OCI-LY3 (cell line): Measurements from ENCODE around the gene DSN1.

ENCODE experiments used
- H2AFZ ChIP-seq: fragments of 200-600, 300-600 bp; shearing (Covaris generic); 2 replicates; pipeline ENCODE4 v1.6.0; 2014; ENCODE audit warnings: antibody characterized with exemption, low read depth, low read length
- H3K27ac ChIP-seq: fragments of 200-600, 300-600 bp; sonication (generic); 2 replicates; pipeline ENCODE4 v1.5.1; 2014; ENCODE audit warnings: mild to moderate bottlenecking, low read length, moderate library complexity, mixed read lengths
- H3K27me3 ChIP-seq: fragments of 200-600, 300-600 bp; sonication (generic); 2 replicates; pipeline ENCODE4 v1.6.1; 2014; ENCODE audit warnings: low read depth, low read length, mixed read lengths
- H3K36me3 ChIP-seq: fragments of 200-600, 300-600 bp; sonication (generic); replicated peaks from 2 replicates; pipeline ENCODE3; 2014; ENCODE audit warnings: low read depth, low read length, mixed read lengths
- H3K4me1 ChIP-seq: fragments of 300-600, 200-600 bp; sonication (generic); 2 replicates; pipeline ENCODE4 v1.6.1; 2014; ENCODE audit warnings: low read length, mixed read lengths
- H3K4me2 ChIP-seq: fragments of 200-600, 300-600 bp; sonication (generic); 2 replicates; pipeline ENCODE4 v1.6.1; 2014; ENCODE audit warnings: low read length, mixed read lengths
- H3K4me3 ChIP-seq: fragments of 300-600, 200-600 bp; sonication (generic); 2 replicates; pipeline ENCODE4 v1.5.1; 2014; ENCODE audit warnings: antibody characterized with exemption, mild to moderate bottlenecking, low read length, moderate library complexity
- H3K79me2 ChIP-seq: fragments of 300-600, 200-600 bp; shearing (Covaris generic); 2 replicates; pipeline ENCODE4 v1.6.1; 2014; ENCODE audit warnings: mild to moderate bottlenecking, low read length, mixed read lengths
- H3K9ac ChIP-seq: fragments of 300-600, 200-600 bp; shearing (Covaris generic); 2 replicates; pipeline ENCODE4 v1.6.0; 2014; ENCODE audit warnings: mild to moderate bottlenecking, low read length, moderate library complexity
- H3K9me3 ChIP-seq: fragments of 200-600, 300-600 bp; shearing (Covaris generic); 2 replicates; pipeline ENCODE4 v1.6.1; 2014; ENCODE audit warnings: low read length, mixed read lengths; ENCODE audit not compliant: insufficient read depth
- H4K20me1 ChIP-seq: fragments of 200-600, 300-600 bp; sonication (generic); 2 replicates; pipeline ENCODE4 v1.6.1; 2016; ENCODE audit warnings: low read length, mixed read lengths; ENCODE audit not compliant: insufficient read depth
- CTCF ChIP-seq: fragments of 200-600, 300-600 bp; sonication (generic); IDR thresholded peaks from 2 replicates; pipeline ENCODE4 v1.5.1; 2014; ENCODE audit warnings: antibody characterized with exemption, low read length, low read depth
- EZH2phosphoT487 ChIP-seq: fragments of 200-600 bp; shearing (Covaris generic); IDR thresholded peaks from 2 replicates; pipeline ENCODE4 v1.6.1; 2018; ENCODE audit warnings: antibody characterized with exemption, mixed run types, low read depth

DSN1 gene

GRCh38 chr20:36778831-36779655, 5.5 kb upstream of the DSN1 start:
- no peak overlapping the region for H3K9ac ChIP-seq
- H3K4me3 ChIP-seq = no peak overlapping the region
- no peaks in the 10 kb centered on the region for H3K27me3 ChIP-seq
- no peak overlapping the region for H3K4me2 ChIP-seq
- H3K79me2 ChIP-seq = no peaks in the 10 kb centered on the region
- H2AFZ ChIP-seq = no peak overlapping the region
- H4K20me1 ChIP-seq = no peaks in the 10 kb centered on the region
- H3K27ac ChIP-seq = no peak overlapping the region
- peaks cover 6% of the 10 kb centered on the region; the same call in 1 of the 2 replicates for H3K4me1 ChIP-seq
- H3K9me3 ChIP-seq = no peaks in the 10 kb centered on the region
- TF ChIP-seq CTCF (no peak), EZH2phosphoT487 (no peak)
- H3K36me3 ChIP-seq = no peaks in the 10 kb centered on the region

GRCh38 chr20:36777576-36777975, 4.0 kb upstream of the DSN1 start:
- Histone ChIP-seq H3K4me1 (peaks cover 9% of the 10 kb centered on the region), H3K27me3 (no peaks in the 10 kb centered on the region), H3K9me3 (no peaks in the 10 kb centered on the region), H2AFZ (no peak overlapping the region), H3K9ac (no peak overlapping the region), H3K36me3 (no peaks in the 10 kb centered on the region), H4K20me1 (no peaks in the 10 kb centered on the region), H3K4me3 (no peak overlapping the region), H3K27ac (no peak overlapping the region), H3K79me2 (peaks cover 8% of the 10 kb centered on the region), H3K4me2 (no peak overlapping the region)
- TF ChIP-seq EZH2phosphoT487 (no peak), CTCF (no peak)

GRCh38 chr20:36777167-36777566, 3.6 kb upstream of the DSN1 start:
- no peak overlapping the region for H3K4me3 ChIP-seq

More at GRCh38 chr20:36777167-36777566, 3.6 kb upstream of the DSN1 start:
- no peak overlapping the region for H3K4me2 ChIP-seq
- H3K9ac ChIP-seq = no peak overlapping the region
- no peak overlapping the region for H2AFZ ChIP-seq
- TF ChIP-seq CTCF (no peak), EZH2phosphoT487 (no peak)
- peaks cover 13% of the 10 kb centered on the region for H3K4me1 ChIP-seq
- no peak overlapping the region for H3K27ac ChIP-seq
- no peaks in the 10 kb centered on the region for H3K27me3 ChIP-seq
- no peaks in the 10 kb centered on the region for H3K36me3 ChIP-seq
- no peaks in the 10 kb centered on the region for H4K20me1 ChIP-seq
- H3K9me3 ChIP-seq = no peaks in the 10 kb centered on the region
- H3K79me2 ChIP-seq = peaks cover 10% of the 10 kb centered on the region
